HEK293 (cell line): Measurements from ENCODE around the gene PCAT6.

ENCODE experiments used
- CTCF ChIA-PET: fragments of 350-600 bp; formaldehyde crosslinking; extraction: SDS; loops from one replicate; lab custom pipeline; 2021; ENCODE audit warnings: antibody characterized with exemption; lab: Yijun Ruan, JAX
- POLR2A ChIA-PET: fragments of 300-600 bp; formaldehyde crosslinking; extraction: SDS; loops from one replicate; lab custom pipeline; 2020; ENCODE audit warnings: antibody characterized with exemption, inconsistent platforms; lab: Yijun Ruan, JAX
- H3K27ac ChIP-seq: fragments of 200-500 bp; sonication (Bioruptor generic); 2 replicates; pipeline ENCODE4 v1.5.1; 2014; ENCODE audit warnings: low read depth, low read length, control low read depth, inconsistent platforms; ENCODE audit errors: extremely low read depth
- H3K36me3 ChIP-seq, 2 experiments: fragments of 200-500 bp in 1 of 2; sonication (Bioruptor generic) in 1 of 2; 1 replicate in 1 of 2; 2 replicates in 1 of 2; pipeline ENCODE4 v1.5.1; 2014 to 2017; ENCODE audit warnings: inconsistent platforms in 2 of 2, low read length in 2 of 2; ENCODE audit not compliant: control insufficient read depth in 2 of 2, insufficient read depth in 1 of 2
- H3K4me1 ChIP-seq: fragments of 200-500 bp; sonication (Bioruptor generic); 2 replicates; pipeline ENCODE4 v1.5.1; 2014; ENCODE audit warnings: mild to moderate bottlenecking, low read length, inconsistent platforms; ENCODE audit not compliant: control insufficient read depth, insufficient read depth
- H3K4me3 ChIP-seq: 2 replicates; pipeline ENCODE4 v1.5.1; 2011; ENCODE audit warnings: low read depth, mild to moderate bottlenecking, control low read depth, low read length, moderate library complexity
- H3K9me3 ChIP-seq: fragments of 200-500 bp; sonication (Bioruptor generic); 2 replicates; pipeline ENCODE4 v1.5.1; 2014; ENCODE audit warnings: low read depth, low read length, inconsistent platforms; ENCODE audit not compliant: control insufficient read depth, insufficient read depth
- GLIS1 ChIP-seq: fragments of 450-650 bp; formaldehyde crosslinking; IDR thresholded peaks from 2 replicates; pipeline ENCODE4 v1.5.1; 2016; ENCODE audit warnings: missing biosample characterization, missing genetic modification characterization
- IKZF3 ChIP-seq: fragments of 450-650 bp; IDR thresholded peaks from 2 replicates; pipeline ENCODE4 v1.5.0; 2018; ENCODE audit warnings: missing biosample characterization, mild to moderate bottlenecking, missing genetic modification characterization, moderate library complexity
- KLF17 ChIP-seq: fragments of 450-650 bp; formaldehyde crosslinking; IDR thresholded peaks from 2 replicates; pipeline ENCODE4 v1.5.1; 2016; ENCODE audit warnings: missing biosample characterization, missing genetic modification characterization
- MZF1 ChIP-seq: fragments of 450-650 bp; formaldehyde crosslinking; IDR thresholded peaks from 2 replicates; pipeline ENCODE4 v1.5.1; 2017; ENCODE audit warnings: missing biosample characterization, missing genetic modification characterization, borderline replicate concordance
- OSR2 ChIP-seq: fragments of 450-650 bp; formaldehyde crosslinking; IDR thresholded peaks from 2 replicates; pipeline ENCODE4 v1.5.1; 2016; ENCODE audit warnings: missing biosample characterization, missing genetic modification characterization
- PATZ1 ChIP-seq: fragments of 450-650 bp; formaldehyde crosslinking; IDR thresholded peaks from 2 replicates; pipeline ENCODE4 v1.5.1; 2016; ENCODE audit warnings: missing biosample characterization, missing genetic modification characterization
- PBX3 ChIP-seq: sonication (generic); formaldehyde crosslinking; IDR thresholded peaks from 2 replicates; pipeline ENCODE4 v1.8.1; 2022; ENCODE audit warnings: mild to moderate bottlenecking, moderate library complexity, missing genetic modification reagents
- SP3 ChIP-seq: fragments of 450-650 bp; formaldehyde crosslinking; IDR thresholded peaks from 2 replicates; pipeline ENCODE4 v1.5.1; 2016; ENCODE audit warnings: missing biosample characterization, missing genetic modification characterization
- ZBTB17 ChIP-seq: fragments of 450-650 bp; formaldehyde crosslinking; IDR thresholded peaks from 2 replicates; pipeline ENCODE4 v1.5.1; 2016; ENCODE audit warnings: missing biosample characterization, missing genetic modification characterization
- ZBTB44 ChIP-seq: fragments of 450-650 bp; IDR thresholded peaks from 2 replicates; pipeline ENCODE4 v1.5.1; 2018; ENCODE audit warnings: missing biosample characterization, mild to moderate bottlenecking, missing genetic modification characterization
- ZBTB48 ChIP-seq: fragments of 450-650 bp; formaldehyde crosslinking; IDR thresholded peaks from 2 replicates; pipeline ENCODE4 v1.5.1; 2016; ENCODE audit warnings: missing biosample characterization, missing genetic modification characterization
- ZFP69B ChIP-seq: fragments of 450-650 bp; formaldehyde crosslinking; IDR thresholded peaks from 2 replicates; pipeline ENCODE4 v1.5.1; 2016; ENCODE audit warnings: missing biosample characterization, missing genetic modification characterization
- ZIC2 ChIP-seq: fragments of 450-650 bp; formaldehyde crosslinking; IDR thresholded peaks from 2 replicates; pipeline ENCODE4 v1.5.1; 2016; ENCODE audit warnings: missing biosample characterization, missing genetic modification characterization
- ZNF10 ChIP-seq: fragments of 450-650 bp; formaldehyde crosslinking; IDR thresholded peaks from 2 replicates; pipeline ENCODE4 v1.5.1; 2017; ENCODE audit warnings: missing biosample characterization, missing genetic modification characterization
- ZNF211 ChIP-seq: fragments of 450-650 bp; formaldehyde crosslinking; IDR thresholded peaks from 2 replicates; pipeline ENCODE4 v1.5.1; 2016; ENCODE audit warnings: low read depth, missing biosample characterization, missing genetic modification characterization
- ZNF341 ChIP-seq: fragments of 450-650 bp; formaldehyde crosslinking; IDR thresholded peaks from 2 replicates; pipeline ENCODE4; 2016; ENCODE audit warnings: low read depth, missing biosample characterization, missing genetic modification characterization
- ZNF426 ChIP-seq: fragments of 450-650 bp; formaldehyde crosslinking; IDR thresholded peaks from 2 replicates; pipeline ENCODE4 v1.5.1; 2017; ENCODE audit warnings: missing biosample characterization, missing genetic modification characterization, mild to moderate bottlenecking, inconsistent platforms, moderate library complexity
- ZNF600 ChIP-seq: fragments of 450-650 bp; formaldehyde crosslinking; IDR thresholded peaks from 2 replicates; pipeline ENCODE4 v1.5.1; 2016; ENCODE audit warnings: missing biosample characterization, missing genetic modification characterization
- ZNF747 ChIP-seq: fragments of 450-650 bp; formaldehyde crosslinking; IDR thresholded peaks from 2 replicates; pipeline ENCODE4 v1.5.1; 2016; ENCODE audit warnings: missing biosample characterization, missing genetic modification characterization
- ZNF792 ChIP-seq: fragments of 450-650 bp; formaldehyde crosslinking; IDR thresholded peaks from 2 replicates; pipeline ENCODE4 v1.5.1; 2016; ENCODE audit warnings: missing biosample characterization, missing genetic modification characterization
- ZXDB ChIP-seq: fragments of 450-650 bp; formaldehyde crosslinking; IDR thresholded peaks from 2 replicates; pipeline ENCODE4 v1.5.1; 2016; ENCODE audit warnings: missing biosample characterization, missing genetic modification characterization

Gene PCAT6

GRCh38 chr1:202801175-202801574 lies 9.6 kb upstream of the PCAT6 start:
- Histone ChIP-seq H3K36me3 (no peaks in the 10 kb centered on the region; a peak in 1 of 3 replicates), H3K9me3 (no peaks in the 10 kb centered on the region), H3K4me3 (no peak overlapping the region), H3K4me1 (peaks cover 7% of the 10 kb centered on the region)
- ChIA-PET POLR2A (interaction anchor here (1.6 kb wide), 1 partner anchor 9 kb away, joined by 5 read pairs; the partner anchor contains the start of gene PCAT6), CTCF (interaction anchor here (0.7 to 1.1 kb wide), 4 partner anchors 9 to 70 kb away, joined by 3 read pairs; no protein-coding TSS in a partner anchor)
- TF ChIP-seq ZNF600 (tag by site-specific recombination): no peak
- no peak for TF ChIP-seq SP3 (tag by site-specific recombination)
- TF ChIP-seq, all 188 proteins: peak for 0
- H3K27ac ChIP-seq: no peak overlapping the region

GRCh38 chr1:202802034-202802433 lies 8.7 kb upstream of the PCAT6 start:
- Histone ChIP-seq H3K27ac (no peak overlapping the region), H3K4me1 (peaks cover 7% of the 10 kb centered on the region), H3K4me3 (no peak overlapping the region), H3K36me3 (no peaks in the 10 kb centered on the region; a peak in 1 of 3 replicates), H3K9me3 (no peaks in the 10 kb centered on the region)
- ChIA-PET CTCF (no interaction called here), POLR2A (no interaction called here)
- no peak for TF ChIP-seq ZNF10
- TF ChIP-seq ZNF792 (tag by site-specific recombination): no peak
- TF ChIP-seq ZFP69B: no peak
- no peak for TF ChIP-seq ZNF747 (tag by site-specific recombination)
- TF ChIP-seq ZNF426 (tag by site-specific recombination): no peak

- no peak overlapping the region for H3K4me3 ChIP-seq
- POLR2A ChIA-PET: no interaction called here
Observed at GRCh38 chr1:202802998-202803932, 7.5 kb upstream of the PCAT6 start.

More at GRCh38 chr1:202802998-202803932, 7.5 kb upstream of the PCAT6 start:
- TF ChIP-seq OSR2 (tag by site-specific recombination) (peak; percentile 59), PATZ1 (tag by site-specific recombination) (peak; percentile 25), IKZF3 (tag by site-specific recombination) (peak; percentile 32; the same call in 1 of the 2 replicates), ZFP69B (peak; percentile 29; the same call in 1 of the 2 replicates), ZIC2 (tag by site-specific recombination) (peak; percentile 71), KLF17 (tag by site-specific recombination) (no peak), ZBTB17 (tag by site-specific recombination) (peak; percentile 57; the same call in 1 of the 2 replicates), PBX3 (CRISPR knock-in tag) (no peak), ZNF341 (tag by site-specific recombination) (no peak), ZNF211 (tag by site-specific recombination) (no peak), ZBTB48 (tag by site-specific recombination) (0 out of 2 replicates have a peak, but pooled peaks have one; percentile 20), MZF1 (tag by site-specific recombination) (peak; percentile 89), ZBTB44 (tag by site-specific recombination) (peak; percentile 94), GLIS1 (peak; percentile 33; the same call in 1 of the 2 replicates), ZXDB (tag by site-specific recombination) (peak; percentile 6; the same call in 1 of the 2 replicates)
- no peaks in the 10 kb centered on the region for H3K9me3 ChIP-seq
- CTCF ChIA-PET: interaction anchor here (0.6 to 0.7 kb wide), 3 partner anchors 12 to 1370 kb away, joined by 4 to 6 read pairs (median 4); no protein-coding TSS in a partner anchor
- no peak overlapping the region for H3K27ac ChIP-seq
- H3K4me1 ChIP-seq: peaks cover 7% of the 10 kb centered on the region; the same call in 1 of the 2 replicates
- no peaks in the 10 kb centered on the region; a peak in 1 of 3 replicates for H3K36me3 ChIP-seq
